BJ (cell line): ENCODE data around the gene TGM6. TPM values are rescaled to one million over a fixed set of nuclear protein-coding genes. Genes with fewer than 3 reads are reported as not detected.

ENCODE experiments used
- CTCF ChIA-PET: fragments of 350-600 bp; formaldehyde crosslinking; extraction: SDS; loops from one replicate; lab custom pipeline; 2021; ENCODE audit warnings: antibody characterized with exemption, inconsistent platforms; lab: Yijun Ruan, JAX
- POLR2A ChIA-PET: fragments of 300-600 bp; sonication (Branson Sonifier 250); formaldehyde crosslinking; extraction: SDS; loops from one replicate; lab custom pipeline; 2021; ENCODE audit warnings: antibody characterized with exemption; lab: Charles Lee
- DNase-seq: peaks from one replicate; pipeline ENCODE4 v3.0.0-alpha.2; 2011; ENCODE audit warnings: low read depth
- H3K27me3 ChIP-seq: 2 replicates; pipeline ENCODE4 v1.6.0; 2011; ENCODE audit warnings: low read length; ENCODE audit not compliant: control insufficient read depth, insufficient read depth
- H3K36me3 ChIP-seq: 2 replicates; pipeline ENCODE4 v1.5.1; 2011; ENCODE audit warnings: low read length; ENCODE audit not compliant: control insufficient read depth, insufficient read depth
- H3K4me3 ChIP-seq: 2 replicates; pipeline ENCODE4 v1.5.1; 2011; ENCODE audit warnings: low read depth, mild to moderate bottlenecking, control low read depth, low read length
- polyA plus RNA-seq: library from polyadenylated mRNA; depleted of rRNA; stranded (reverse); fragments of >200 nt; gene quantifications from 2 replicates; pipeline ENCODE4 v1.2.3, GENCODE V29; 2011
- TF ChIP-seq, protein P1 (sequence below): IDR thresholded peaks from 2 replicates; pipeline ENCODE4 v1.5.1; 2011; ENCODE audit warnings: low read depth, mild to moderate bottlenecking, control low read depth, inconsistent platforms, low read length, moderate library complexity; ENCODE audit not compliant: insufficient read depth

TGM6 gene
- polyA plus RNA-seq, 1 experiment = not detected

GRCh38 chr20:2349801-2350200 is 30.9 kb upstream of the TGM6 start:
- Histone ChIP-seq H3K4me3 (no peak overlapping the region), H3K36me3 (no peaks in the 10 kb centered on the region), H3K27me3 (peaks cover 2% of the 10 kb centered on the region)
- ChIA-PET CTCF (interaction anchor here (0.7 to 3.1 kb wide), 5 partner anchors 16 to 130 kb away, joined by 3 to 14 read pairs (median 6); no protein-coding TSS in a partner anchor), POLR2A (no interaction called here)
- TF ChIP-seq, protein P1, sequence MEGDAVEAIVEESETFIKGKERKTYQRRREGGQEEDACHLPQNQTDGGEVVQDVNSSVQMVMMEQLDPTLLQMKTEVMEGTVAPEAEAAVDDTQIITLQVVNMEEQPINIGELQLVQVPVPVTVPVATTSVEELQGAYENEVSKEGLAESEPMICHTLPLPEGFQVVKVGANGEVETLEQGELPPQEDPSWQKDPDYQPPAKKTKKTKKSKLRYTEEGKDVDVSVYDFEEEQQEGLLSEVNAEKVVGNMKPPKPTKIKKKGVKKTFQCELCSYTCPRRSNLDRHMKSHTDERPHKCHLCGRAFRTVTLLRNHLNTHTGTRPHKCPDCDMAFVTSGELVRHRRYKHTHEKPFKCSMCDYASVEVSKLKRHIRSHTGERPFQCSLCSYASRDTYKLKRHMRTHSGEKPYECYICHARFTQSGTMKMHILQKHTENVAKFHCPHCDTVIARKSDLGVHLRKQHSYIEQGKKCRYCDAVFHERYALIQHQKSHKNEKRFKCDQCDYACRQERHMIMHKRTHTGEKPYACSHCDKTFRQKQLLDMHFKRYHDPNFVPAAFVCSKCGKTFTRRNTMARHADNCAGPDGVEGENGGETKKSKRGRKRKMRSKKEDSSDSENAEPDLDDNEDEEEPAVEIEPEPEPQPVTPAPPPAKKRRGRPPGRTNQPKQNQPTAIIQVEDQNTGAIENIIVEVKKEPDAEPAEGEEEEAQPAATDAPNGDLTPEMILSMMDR = no peak
- no peak for DNase-seq

GRCh38 chr20:2350606-2351005 is 30.1 kb upstream of the TGM6 start:
- POLR2A ChIA-PET = no interaction called here
- no peak for DNase-seq
- CTCF ChIA-PET = interaction anchor here (0.7 to 2.0 kb wide), 8 partner anchors 12 to 148 kb away, joined by 3 to 8 read pairs (median 4); no protein-coding TSS in a partner anchor
- no peak overlapping the region for H3K4me3 ChIP-seq
- H3K27me3 ChIP-seq = peaks cover 2% of the 10 kb centered on the region
- TF ChIP-seq, protein P1 = no peak
- H3K36me3 ChIP-seq = no peaks in the 10 kb centered on the region

- DNase-seq = no peak
- no peak overlapping the region for H3K4me3 ChIP-seq
- H3K36me3 ChIP-seq = no peaks in the 10 kb centered on the region
- CTCF ChIA-PET = interaction anchor here (0.6 to 0.7 kb wide), 3 partner anchors 244 to 450 kb away, joined by 3 to 4 read pairs (median 4); no protein-coding TSS in a partner anchor
- peaks cover 2% of the 10 kb centered on the region; the same call in 1 of the 2 replicates for H3K27me3 ChIP-seq
- TF ChIP-seq, protein P1 = no peak
- POLR2A ChIA-PET = no interaction called here
These were observed 27.5 kb upstream of the TGM6 start for GRCh38 chr20:2353231-2353630.

DNA sequence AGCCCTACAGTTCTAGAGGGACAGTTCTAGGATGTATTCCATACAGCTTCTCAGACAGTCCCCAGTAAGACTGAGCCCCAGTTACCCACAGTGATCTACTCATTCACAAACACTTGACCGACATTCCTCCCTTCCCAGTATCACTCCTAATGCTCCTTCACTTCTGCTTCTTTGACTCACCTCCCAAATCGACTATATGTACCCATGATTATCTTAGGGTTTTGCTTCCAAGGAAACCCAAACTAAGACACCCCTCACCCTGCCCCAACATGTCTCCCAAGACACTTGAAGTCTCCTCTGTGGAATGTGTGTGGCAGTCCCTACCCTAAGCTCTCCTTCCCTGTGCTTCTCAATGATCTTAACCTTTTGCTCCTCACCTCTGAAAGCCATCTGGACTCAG is 23.6 kb upstream of the TGM6 start:
- ChIA-PET POLR2A (no interaction called here), CTCF (interaction anchor here (1.3 to 1.9 kb wide), 3 partner anchors 9 to 149 kb away, joined by 3 to 8 read pairs (median 5); no protein-coding TSS in a partner anchor)

DNA sequence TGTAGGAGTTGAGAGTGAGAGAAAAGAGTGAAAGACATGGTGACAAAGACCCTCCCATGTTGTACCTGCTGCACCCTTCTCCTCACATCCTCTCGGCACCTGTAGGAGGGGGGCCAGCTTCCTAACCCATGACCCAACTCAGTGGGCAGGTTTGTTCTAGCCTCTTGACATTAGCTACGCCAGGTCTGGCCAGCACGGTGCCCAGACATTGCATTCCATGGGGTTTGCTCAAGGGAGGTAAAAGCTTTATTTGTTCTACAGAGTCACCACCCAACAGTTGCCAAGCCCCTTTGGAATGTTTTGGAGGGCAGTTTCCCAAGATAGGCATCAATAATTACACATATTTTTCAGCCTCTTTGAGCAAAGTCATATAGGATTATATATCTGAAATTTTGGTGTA is 22.7 kb upstream of the TGM6 start:
- POLR2A ChIA-PET = no interaction called here
- 0 out of 2 replicates have a peak, but pooled peaks cover 2% of the 10 kb centered on the region for H3K27me3 ChIP-seq
- CTCF ChIA-PET = interaction anchor here (0.6 to 1.9 kb wide), 3 partner anchors 8 to 150 kb away, joined by 3 to 8 read pairs (median 5); no protein-coding TSS in a partner anchor
- no peaks in the 10 kb centered on the region for H3K36me3 ChIP-seq
- H3K4me3 ChIP-seq = no peak overlapping the region
- TF ChIP-seq, protein P1 = no peak
- DNase-seq = no peak

More for the DNA sequence above, 23.6 kb upstream of the TGM6 start:
- Histone ChIP-seq H3K27me3 (0 out of 2 replicates have a peak, but pooled peaks cover 2% of the 10 kb centered on the region), H3K36me3 (no peaks in the 10 kb centered on the region), H3K4me3 (no peak overlapping the region)
- no peak for DNase-seq
- TF ChIP-seq, protein P1 = no peak
